K562 (cell line): ENCODE data around the gene NR3C1. TPM values are rescaled to one million over a fixed set of nuclear protein-coding genes. Genes with fewer than 3 reads are reported as not detected.

Experiments used
- ATAC-seq: fragments of 200-7000 bp; cut with Tn5 transposase; 3 replicates; pipeline ENCODE4 v1.9.1; 2020; ENCODE audit warnings: moderate library complexity
- BruUV-seq: library from RNA; stranded (reverse); fragments of 400-500 nt; replicated peaks from 2 replicates; lab custom pipeline; 2021; lab: Mats Ljungman, UMichigan
- CTCF ChIA-PET: fragments of 300-600 bp; formaldehyde crosslinking; extraction: SDS; loops from one replicate; lab custom pipeline; 2021; ENCODE audit warnings: low intra/inter-chr PET ratio; lab: Yijun Ruan, JAX
- POLR2A ChIA-PET: fragments of 300-600, 350-650 bp; sonication (Branson Sonifier 250); formaldehyde crosslinking; extraction: SDS; loops from one replicate; lab custom pipeline; 2021; ENCODE audit warnings: antibody characterized with exemption, inconsistent platforms; lab: Yijun Ruan, JAX
- DNase-seq, 4 experiments: peaks; one replicate each; pipeline versions ENCODE4 v3.0.0 to v3.0.0-alpha.2; 2011 to 2018; ENCODE audit warnings: low spot score in 3 of 4, mixed read lengths in 3 of 4; ENCODE audit errors: extremely low read depth in 1 of 4
- FAIRE-seq: peaks from 2 replicates; lab custom pipeline; 2011; peaks lifted over from hg19 to GRCh38; lab: Jason Lieb, UNC
- H2AFZ ChIP-seq: 2 replicates; pipeline ENCODE4 v1.6.0; 2011; ENCODE audit warnings: low read depth, low read length, control low read depth, inconsistent platforms
- H3K27ac ChIP-seq: fragments of 200-600 bp; 3 replicates; pipeline ENCODE4 v1.8.0; 2011; ENCODE audit warnings: low read depth, mild to moderate bottlenecking, control low read depth, inconsistent platforms, low read length, moderate library complexity, mixed read lengths; ENCODE audit errors: extremely low read depth
- H3K27me3 ChIP-seq, 2 experiments: fragments of 300-600 bp in 1 of 2; 2 replicates in 1 of 2; 3 replicates in 1 of 2; pipeline versions ENCODE4 v1.6.0 to v1.8.0; 2011; ENCODE audit warnings: inconsistent platforms in 2 of 2, low read length in 2 of 2, mild to moderate bottlenecking in 1 of 2, mixed read lengths in 1 of 2, moderate library complexity in 1 of 2; ENCODE audit not compliant: control insufficient read depth in 2 of 2, insufficient read depth in 2 of 2
- H3K36me3 ChIP-seq: fragments of 300-600 bp; 3 replicates; pipeline ENCODE4 v1.8.0; 2011; ENCODE audit warnings: mild to moderate bottlenecking, low read length, inconsistent platforms; ENCODE audit not compliant: control insufficient read depth, insufficient read depth
- H3K4me1 ChIP-seq, 2 experiments: fragments of 200-600 bp in 1 of 2; replicated peaks in 1 of 2; 2 replicates in 1 of 2; 3 replicates in 1 of 2; pipeline versions ENCODE4 v1.5.1 to v1.8.0; 2011; ENCODE audit warnings: inconsistent platforms in 2 of 2, low read length in 2 of 2, mild to moderate bottlenecking in 1 of 2, mixed read lengths in 1 of 2, moderate library complexity in 1 of 2; ENCODE audit not compliant: control insufficient read depth in 2 of 2, insufficient read depth in 2 of 2
- H3K4me2 ChIP-seq: 2 replicates; pipeline ENCODE4 v1.6.1; 2011; ENCODE audit warnings: low read length, control low read depth, inconsistent platforms, mixed read lengths; ENCODE audit not compliant: insufficient read depth
- H3K4me3 ChIP-seq: fragments of 200-600 bp; sonication (generic), shearing (Covaris generic); 2 replicates; pipeline ENCODE4 v1.5.1; 2016; ENCODE audit warnings: control low read depth, inconsistent platforms
- H3K79me2 ChIP-seq: fragments of 200-600 bp; 3 replicates; pipeline ENCODE4 v1.8.0; 2011; ENCODE audit warnings: low read length, inconsistent platforms; ENCODE audit not compliant: control insufficient read depth, insufficient read depth
- H3K9ac ChIP-seq, 2 experiments: 2 replicates each; pipeline versions ENCODE4 v1.6.0 to v1.6.1; 2011; ENCODE audit warnings: low read depth in 2 of 2, low read length in 2 of 2, control low read depth in 1 of 2, inconsistent platforms in 1 of 2, mild to moderate bottlenecking in 1 of 2, mixed read lengths in 1 of 2; ENCODE audit not compliant: insufficient read depth in 1 of 2
- H3K9me1 ChIP-seq: one replicate; pipeline ENCODE4 v1.6.0; 2011; ENCODE audit warnings: inconsistent platforms, mild to moderate bottlenecking, low read length, moderate library complexity; ENCODE audit not compliant: control insufficient read depth, insufficient read depth
- H3K9me3 ChIP-seq: replicated peaks from 2 replicates; pipeline ENCODE4 v1.5.1; 2011; ENCODE audit warnings: low read depth, low read length, inconsistent platforms; ENCODE audit not compliant: control insufficient read depth, insufficient read depth
- H4K20me1 ChIP-seq: replicated peaks from 2 replicates; pipeline ENCODE4 v1.6.1; 2011; ENCODE audit warnings: low read length, inconsistent platforms, mixed read lengths; ENCODE audit not compliant: control insufficient read depth, insufficient read depth
- CREBBP ChIP-seq: IDR thresholded peaks from one replicate; pipeline ENCODE4 v1.6.1; 2012; ENCODE audit warnings: low read depth, mild to moderate bottlenecking, control low read depth, inconsistent platforms, low read length
- DMBX1 ChIP-seq: fragments of 250-450 bp; sonication (Bioruptor Pico); IDR thresholded peaks from 2 replicates; pipeline ENCODE4 v1.8.0; 2022; ENCODE audit warnings: inconsistent platforms, mild to moderate bottlenecking, moderate library complexity, borderline replicate concordance
- ELF2 ChIP-seq: fragments of 250-450 bp; sonication (Bioruptor Pico); IDR thresholded peaks from 2 replicates; pipeline ENCODE4 v1.5.0; 2021; ENCODE audit warnings: mild to moderate bottlenecking
- GABPB2 ChIP-seq: fragments of 250-450 bp; sonication (Bioruptor Pico); conservative IDR thresholded peaks from 2 replicates; pipeline ENCODE4 v1.5.1; 2021; ENCODE audit warnings: mild to moderate bottlenecking
- HIVEP1 ChIP-seq: fragments of 250-450 bp; sonication (Bioruptor Pico); IDR thresholded peaks from 2 replicates; pipeline ENCODE4 v1.4.0; 2020; ENCODE audit warnings: mild to moderate bottlenecking
- SAP30 ChIP-seq: fragments of 200-600 bp; sonication (generic); IDR thresholded peaks from 2 replicates; pipeline ENCODE4 v1.6.1; 2012; ENCODE audit warnings: borderline replicate concordance, low read depth, mild to moderate bottlenecking, moderate library complexity, low read length, control low read depth, inconsistent platforms; ENCODE audit not compliant: insufficient read depth, poor library complexity, severe bottlenecking
- TCF3 ChIP-seq: sonication (generic); formaldehyde crosslinking; IDR thresholded peaks from 2 replicates; pipeline ENCODE4 v1.4.0; 2020; ENCODE audit warnings: mild to moderate bottlenecking, missing genetic modification reagents
- ZNF175 ChIP-seq: fragments of 200-800 bp; sonication (Bioruptor generic); IDR thresholded peaks from 2 replicates; pipeline ENCODE4 v1.6.1; 2016; ENCODE audit warnings: low read depth, mild to moderate bottlenecking, missing genetic modification characterization, missing compliant biosample characterization
- ZNF766 ChIP-seq: fragments of 200-800 bp; sonication (Bioruptor generic); conservative IDR thresholded peaks from 2 replicates; pipeline ENCODE4 v1.6.1; 2016; ENCODE audit warnings: missing genetic modification characterization, missing compliant biosample characterization
- WGBS: fragments of 100-300 bp; shearing (Covaris generic); methylation state at CpG from one replicate; pipeline ENCODE4 v1.1.6; 2016; ENCODE audit warnings: low coverage, mixed read lengths; ENCODE audit not compliant: insufficient coverage; ENCODE audit errors: missing lambda C conversion rate; 5-methylcytosine and 5-hydroxymethylcytosine counted together
- in situ Hi-C: fragments of 300-500 bp; cut with MboI; formaldehyde crosslinking; loops from 4 replicates; pipeline ENCODE4 v1.15.0; 2018; ENCODE audit warnings: inconsistent platforms, mixed read lengths
- intact Hi-C: fragments of 100-400 bp; cut with micrococcal nuclease; formaldehyde crosslinking; loops from 2 replicates; pipeline ENCODE4 v1.14.2; 2022
- polyA plus RNA-seq, 8 experiments: library from polyadenylated mRNA; depleted of rRNA in 4 of 8; stranded (reverse) in 5 of 8; unstranded in 3 of 8; fragments of >200 nt; fragmentation: Nextera tagmentation in 2 of 8; fragmentation: Illumina TruSeq in 1 of 8; extraction: Ambion mirVana in 2 of 8; extraction: Trizol in 1 of 8; gene quantifications; 2 replicates each; pipeline versions ENCODE4 v1.2.1 to v1.2.3, GENCODE V29; 2011 to 2014; ENCODE audit warnings: inconsistent platforms in 1 of 8, missing spikeins in 1 of 8
- total RNA-seq, 7 experiments: library from RNA; depleted of rRNA in 6 of 7; stranded (reverse); fragments of >200 nt in 6 of 7; fragmentation: Illumina TruSeq in 2 of 7; extraction: Trizol in 2 of 7; gene quantifications; 2 replicates each; pipeline versions ENCODE4 v1.2.1 to v1.2.3, GENCODE V29; 2011 to 2021; ENCODE audit warnings: low replicate concordance in 1 of 7
- TF ChIP-seq, protein P1 (sequence below): fragments of 250-450 bp; sonication (Bioruptor Pico); IDR thresholded peaks from 2 replicates; pipeline ENCODE4 v1.5.0; 2021
- TF ChIP-seq, protein P2 (sequence below): fragments of 450-650 bp; IDR thresholded peaks from 2 replicates; pipeline ENCODE4 v1.6.1; 2018; ENCODE audit warnings: mild to moderate bottlenecking, low read depth; ENCODE audit not compliant: partially characterized antibody
- TF ChIP-seq, protein P3 (sequence below), 2 experiments: fragments of 450-650 bp in 1 of 2; IDR thresholded peaks; 2 replicates each; pipeline ENCODE4 v1.6.1; 2011 to 2017; ENCODE audit warnings: low read depth in 2 of 2, antibody characterized with exemption in 1 of 2, borderline replicate concordance in 1 of 2, low read length in 1 of 2, mild to moderate bottlenecking in 1 of 2, mixed read lengths in 1 of 2; ENCODE audit not compliant: control insufficient read depth in 1 of 2
- TF ChIP-seq, protein P4 (sequence below): sonication (generic); formaldehyde crosslinking; IDR thresholded peaks from 2 replicates; pipeline ENCODE4 v1.8.1; 2023; ENCODE audit warnings: mild to moderate bottlenecking, missing genetic modification reagents, moderate library complexity
- TF ChIP-seq, protein P5 (sequence below): fragments of 450-650 bp; formaldehyde crosslinking; IDR thresholded peaks from 2 replicates; pipeline ENCODE4 v1.4.0; 2022; ENCODE audit warnings: mild to moderate bottlenecking, moderate library complexity

The NR3C1 gene
- total and polyA plus RNA-seq, 9 of the 15 experiments (the other 6 are each of a cell fraction or from before 2014, with no cell fraction given), result 8.2 to 36.0 (median 15.0) TPM

DNA sequence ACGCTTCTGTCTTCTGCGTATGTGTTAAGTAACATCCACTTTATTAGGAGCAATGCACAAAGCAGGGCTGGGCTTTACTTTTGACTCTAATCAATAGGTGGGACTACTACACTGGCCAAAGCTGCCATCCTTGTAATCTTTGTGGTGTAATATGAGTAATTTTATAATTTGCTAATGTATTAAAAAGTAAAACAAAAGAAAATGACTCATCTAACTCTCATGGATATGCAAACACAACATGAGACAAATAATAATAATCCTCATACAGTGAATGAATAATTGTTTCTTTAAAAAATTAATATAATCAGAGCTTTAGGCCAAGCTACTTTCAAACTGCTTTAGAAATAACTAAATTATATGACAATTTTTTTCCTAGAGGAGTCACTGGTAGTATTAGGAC lies 90.7 kb downstream of the NR3C1 start:
- in situ Hi-C loops (no loop called here), intact Hi-C loops (no loop called here)
- H3K4me1 ChIP-seq, result no peaks in the 10 kb centered on the region; a peak in 2 of 5 replicates
- no peak overlapping the region for H3K4me2 ChIP-seq
- FAIRE-seq (no peak), DNase-seq (no peak), ATAC-seq (no peak)
- H3K9ac ChIP-seq, result no peak overlapping the region
- ChIA-PET POLR2A (interaction anchor here (0.7 kb wide), 1 partner anchor 100 kb away, joined by 6 read pairs; no protein-coding TSS in a partner anchor), CTCF (no interaction called here)
- H3K27ac ChIP-seq, result no peak overlapping the region
- H3K4me3 ChIP-seq, result no peak overlapping the region
- H3K27me3 ChIP-seq, result no peaks in the 10 kb centered on the region
- H3K9me3 ChIP-seq, result no peaks in the 10 kb centered on the region
- no peaks in the 10 kb centered on the region for H4K20me1 ChIP-seq
- H3K79me2 ChIP-seq, result peaks cover 14% of the 10 kb centered on the region
- no peaks in the 10 kb centered on the region for H3K9me1 ChIP-seq
- H3K36me3 ChIP-seq, result peaks cover 53% of the 10 kb centered on the region; the same call in 2 of the 3 replicates
- no TSS peak for BruUV-seq
- no peak overlapping the region for H2AFZ ChIP-seq
- WGBS, result 93% methylated on average over 2 of the region's 2 CpGs
- TF ChIP-seq, protein P1, sequence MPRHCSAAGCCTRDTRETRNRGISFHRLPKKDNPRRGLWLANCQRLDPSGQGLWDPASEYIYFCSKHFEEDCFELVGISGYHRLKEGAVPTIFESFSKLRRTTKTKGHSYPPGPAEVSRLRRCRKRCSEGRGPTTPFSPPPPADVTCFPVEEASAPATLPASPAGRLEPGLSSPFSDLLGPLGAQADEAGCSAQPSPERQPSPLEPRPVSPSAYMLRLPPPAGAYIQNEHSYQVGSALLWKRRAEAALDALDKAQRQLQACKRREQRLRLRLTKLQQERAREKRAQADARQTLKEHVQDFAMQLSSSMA (CRISPR knock-in tag), result no peak
- TF ChIP-seq, protein P2, sequence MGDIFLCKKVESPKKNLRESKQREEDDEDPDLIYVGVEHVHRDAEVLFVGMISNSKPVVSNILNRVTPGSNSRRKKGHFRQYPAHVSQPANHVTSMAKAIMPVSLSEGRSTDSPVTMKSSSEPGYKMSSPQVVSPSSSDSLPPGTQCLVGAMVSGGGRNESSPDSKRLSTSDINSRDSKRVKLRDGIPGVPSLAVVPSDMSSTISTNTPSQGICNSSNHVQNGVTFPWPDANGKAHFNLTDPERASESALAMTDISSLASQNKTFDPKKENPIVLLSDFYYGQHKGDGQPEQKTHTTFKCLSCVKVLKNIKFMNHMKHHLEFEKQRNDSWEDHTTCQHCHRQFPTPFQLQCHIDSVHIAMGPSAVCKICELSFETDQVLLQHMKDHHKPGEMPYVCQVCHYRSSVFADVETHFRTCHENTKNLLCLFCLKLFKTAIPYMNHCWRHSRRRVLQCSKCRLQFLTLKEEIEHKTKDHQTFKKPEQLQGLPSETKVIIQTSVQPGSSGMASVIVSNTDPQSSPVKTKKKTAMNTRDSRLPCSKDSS, result no peak
- TF ChIP-seq, protein P3, sequence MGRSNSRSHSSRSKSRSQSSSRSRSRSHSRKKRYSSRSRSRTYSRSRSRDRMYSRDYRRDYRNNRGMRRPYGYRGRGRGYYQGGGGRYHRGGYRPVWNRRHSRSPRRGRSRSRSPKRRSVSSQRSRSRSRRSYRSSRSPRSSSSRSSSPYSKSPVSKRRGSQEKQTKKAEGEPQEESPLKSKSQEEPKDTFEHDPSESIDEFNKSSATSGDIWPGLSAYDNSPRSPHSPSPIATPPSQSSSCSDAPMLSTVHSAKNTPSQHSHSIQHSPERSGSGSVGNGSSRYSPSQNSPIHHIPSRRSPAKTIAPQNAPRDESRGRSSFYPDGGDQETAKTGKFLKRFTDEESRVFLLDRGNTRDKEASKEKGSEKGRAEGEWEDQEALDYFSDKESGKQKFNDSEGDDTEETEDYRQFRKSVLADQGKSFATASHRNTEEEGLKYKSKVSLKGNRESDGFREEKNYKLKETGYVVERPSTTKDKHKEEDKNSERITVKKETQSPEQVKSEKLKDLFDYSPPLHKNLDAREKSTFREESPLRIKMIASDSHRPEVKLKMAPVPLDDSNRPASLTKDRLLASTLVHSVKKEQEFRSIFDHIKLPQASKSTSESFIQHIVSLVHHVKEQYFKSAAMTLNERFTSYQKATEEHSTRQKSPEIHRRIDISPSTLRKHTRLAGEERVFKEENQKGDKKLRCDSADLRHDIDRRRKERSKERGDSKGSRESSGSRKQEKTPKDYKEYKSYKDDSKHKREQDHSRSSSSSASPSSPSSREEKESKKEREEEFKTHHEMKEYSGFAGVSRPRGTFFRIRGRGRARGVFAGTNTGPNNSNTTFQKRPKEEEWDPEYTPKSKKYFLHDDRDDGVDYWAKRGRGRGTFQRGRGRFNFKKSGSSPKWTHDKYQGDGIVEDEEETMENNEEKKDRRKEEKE (IDR thresholded peaks at IDR 0.05; ENCODE audit: borderline replicate concordance in 1 of 2, control insufficient read depth in 1 of 2, low read depth in 2 of 2, low read length in 1 of 2), result no peak
- TF ChIP-seq ELF2, result no peak
- TF ChIP-seq DMBX1, result no peak
- no peak for TF ChIP-seq ZNF766 (CRISPR knock-in tag)
- no peak for TF ChIP-seq ZNF175 (CRISPR knock-in tag)
- TF ChIP-seq, protein P4, sequence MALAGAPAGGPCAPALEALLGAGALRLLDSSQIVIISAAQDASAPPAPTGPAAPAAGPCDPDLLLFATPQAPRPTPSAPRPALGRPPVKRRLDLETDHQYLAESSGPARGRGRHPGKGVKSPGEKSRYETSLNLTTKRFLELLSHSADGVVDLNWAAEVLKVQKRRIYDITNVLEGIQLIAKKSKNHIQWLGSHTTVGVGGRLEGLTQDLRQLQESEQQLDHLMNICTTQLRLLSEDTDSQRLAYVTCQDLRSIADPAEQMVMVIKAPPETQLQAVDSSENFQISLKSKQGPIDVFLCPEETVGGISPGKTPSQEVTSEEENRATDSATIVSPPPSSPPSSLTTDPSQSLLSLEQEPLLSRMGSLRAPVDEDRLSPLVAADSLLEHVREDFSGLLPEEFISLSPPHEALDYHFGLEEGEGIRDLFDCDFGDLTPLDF (CRISPR knock-in tag), result no peak
- TF ChIP-seq CREBBP, result no peak
- no peak for TF ChIP-seq GABPB2 (CRISPR knock-in tag)
- TF ChIP-seq SAP30, result no peak
- TF ChIP-seq, protein P5, sequence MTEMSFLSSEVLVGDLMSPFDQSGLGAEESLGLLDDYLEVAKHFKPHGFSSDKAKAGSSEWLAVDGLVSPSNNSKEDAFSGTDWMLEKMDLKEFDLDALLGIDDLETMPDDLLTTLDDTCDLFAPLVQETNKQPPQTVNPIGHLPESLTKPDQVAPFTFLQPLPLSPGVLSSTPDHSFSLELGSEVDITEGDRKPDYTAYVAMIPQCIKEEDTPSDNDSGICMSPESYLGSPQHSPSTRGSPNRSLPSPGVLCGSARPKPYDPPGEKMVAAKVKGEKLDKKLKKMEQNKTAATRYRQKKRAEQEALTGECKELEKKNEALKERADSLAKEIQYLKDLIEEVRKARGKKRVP (CRISPR knock-in tag), result no peak
- TF ChIP-seq HIVEP1 (CRISPR knock-in tag), result no peak
- no peak for TF ChIP-seq TCF3 (CRISPR knock-in tag)
